Progenitor cell of endocrine pancreas (in vitro differentiated cells): Measurements from ENCODE around the gene C20orf202. TPM values are rescaled to one million over a fixed set of nuclear protein-coding genes. Genes with fewer than 3 reads are reported as not detected.

Experiments used
- DNase-seq: peaks from one replicate; pipeline ENCODE4 v3.0.0; 2021; ENCODE audit warnings: low spot score; ENCODE audit not compliant: unreplicated experiment
- H3K27ac Mint-ChIP-seq: 2 replicates; pipeline ENCODE4 v1.8.0; 2021; ENCODE audit warnings: mild to moderate bottlenecking, moderate library complexity, mixed read lengths
- H3K27me3 Mint-ChIP-seq: 2 replicates; pipeline ENCODE4 v1.8.0; 2021; ENCODE audit warnings: mixed read lengths
- H3K36me3 Mint-ChIP-seq: 2 replicates; pipeline ENCODE4 v1.8.0; 2022; ENCODE audit warnings: mixed read lengths; ENCODE audit not compliant: insufficient read depth
- H3K4me1 Mint-ChIP-seq: 2 replicates; pipeline ENCODE4 v1.8.0; 2021; ENCODE audit warnings: low read depth, mixed read lengths
- H3K4me3 Mint-ChIP-seq: 2 replicates; pipeline ENCODE4 v1.8.0; 2021; ENCODE audit warnings: low read depth, mild to moderate bottlenecking, moderate library complexity, mixed read lengths
- H3K9me3 Mint-ChIP-seq: 2 replicates; pipeline ENCODE4 v1.8.0; 2021; ENCODE audit warnings: low read depth, mixed read lengths
- total RNA-seq: library from RNA; stranded (reverse); gene quantifications from 2 replicates; pipeline ENCODE4 v1.2.1, GENCODE V29; 2021
- TF ChIP-seq, protein P1 (sequence below): fragments of 200-600 bp; sonication (generic); IDR thresholded peaks from one replicate; pipeline ENCODE4 v1.5.0; 2021; ENCODE audit warnings: antibody characterized with exemption, mild to moderate bottlenecking; ENCODE audit not compliant: unreplicated experiment

C20orf202 gene
- total RNA-seq, 1 donor from 2014 or later, result 0.26 TPM

DNA sequence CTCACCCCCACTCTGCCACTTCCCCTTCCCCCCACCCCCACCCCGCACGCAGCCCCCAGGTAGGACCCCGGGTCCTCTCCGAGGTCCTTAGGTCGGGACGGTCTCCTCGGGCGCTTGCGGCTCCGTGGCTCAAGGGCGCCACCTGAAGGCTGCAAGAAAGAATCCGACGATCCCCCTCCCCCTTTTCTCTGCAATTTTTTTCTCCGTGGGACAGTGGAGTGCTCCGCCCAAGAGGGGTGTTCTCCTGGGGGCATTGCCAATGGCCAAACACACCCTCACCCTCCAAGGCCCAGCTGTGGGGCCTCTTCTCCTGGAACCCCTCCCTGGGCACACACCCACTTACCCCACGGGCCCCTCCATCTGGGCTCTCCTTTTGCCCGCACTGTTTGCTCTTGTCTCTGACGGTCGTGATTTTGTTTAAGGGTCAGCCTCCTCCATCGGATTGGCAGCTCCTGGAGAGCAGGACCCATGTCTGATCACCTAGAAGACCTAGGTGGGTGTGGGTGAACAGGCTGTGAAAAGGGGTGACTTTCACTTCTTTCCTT is 17.4 kb upstream of the C20orf202 start:
- peaks cover 23% of the 10 kb centered on the region for H3K27me3 Mint-ChIP-seq

DNA sequence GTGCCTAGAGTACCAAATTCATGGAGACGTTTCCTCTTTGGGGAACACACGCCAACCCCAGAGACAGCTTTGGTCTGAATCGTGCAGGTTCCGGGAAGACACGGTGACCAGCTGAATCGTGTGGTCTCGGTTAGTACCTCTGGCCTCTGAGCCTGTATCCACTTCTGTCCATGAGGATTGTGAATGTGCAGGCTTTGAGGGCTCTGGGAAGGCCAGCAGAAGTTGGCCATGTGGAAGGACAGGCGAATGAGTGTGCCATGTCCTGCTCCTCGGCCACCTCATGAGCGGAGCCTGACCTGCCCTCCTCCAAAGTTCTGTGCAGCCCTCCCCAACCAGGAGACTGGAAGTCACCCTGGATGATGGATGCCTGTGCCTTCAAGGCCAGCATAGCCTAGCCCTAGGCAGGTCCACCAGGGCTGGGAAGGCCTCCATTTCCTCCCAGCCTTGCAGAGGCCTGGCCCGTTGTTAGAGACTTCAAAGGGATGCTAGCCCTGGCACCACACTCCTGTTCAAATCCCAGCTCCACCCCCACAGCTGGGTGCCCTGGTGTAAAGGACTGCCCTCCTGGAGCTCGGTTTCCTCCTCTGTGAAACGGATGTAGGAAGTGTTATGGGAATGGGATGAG is 16.8 kb upstream of the C20orf202 start:
- H3K4me3 Mint-ChIP-seq, result peak overlapping the region; percentile 72
- peaks cover 23% of the 10 kb centered on the region for H3K27me3 Mint-ChIP-seq
- TF ChIP-seq, protein P1, sequence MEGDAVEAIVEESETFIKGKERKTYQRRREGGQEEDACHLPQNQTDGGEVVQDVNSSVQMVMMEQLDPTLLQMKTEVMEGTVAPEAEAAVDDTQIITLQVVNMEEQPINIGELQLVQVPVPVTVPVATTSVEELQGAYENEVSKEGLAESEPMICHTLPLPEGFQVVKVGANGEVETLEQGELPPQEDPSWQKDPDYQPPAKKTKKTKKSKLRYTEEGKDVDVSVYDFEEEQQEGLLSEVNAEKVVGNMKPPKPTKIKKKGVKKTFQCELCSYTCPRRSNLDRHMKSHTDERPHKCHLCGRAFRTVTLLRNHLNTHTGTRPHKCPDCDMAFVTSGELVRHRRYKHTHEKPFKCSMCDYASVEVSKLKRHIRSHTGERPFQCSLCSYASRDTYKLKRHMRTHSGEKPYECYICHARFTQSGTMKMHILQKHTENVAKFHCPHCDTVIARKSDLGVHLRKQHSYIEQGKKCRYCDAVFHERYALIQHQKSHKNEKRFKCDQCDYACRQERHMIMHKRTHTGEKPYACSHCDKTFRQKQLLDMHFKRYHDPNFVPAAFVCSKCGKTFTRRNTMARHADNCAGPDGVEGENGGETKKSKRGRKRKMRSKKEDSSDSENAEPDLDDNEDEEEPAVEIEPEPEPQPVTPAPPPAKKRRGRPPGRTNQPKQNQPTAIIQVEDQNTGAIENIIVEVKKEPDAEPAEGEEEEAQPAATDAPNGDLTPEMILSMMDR, result no peak

More for the DNA sequence above, 17.4 kb upstream of the C20orf202 start:
- H3K4me3 Mint-ChIP-seq, result peak overlapping the region; percentile 72
- H3K4me1 Mint-ChIP-seq, result peaks cover 11% of the 10 kb centered on the region
- H3K27ac Mint-ChIP-seq, result peak overlapping the region; percentile 91
- H3K9me3 Mint-ChIP-seq, result no peaks in the 10 kb centered on the region
- TF ChIP-seq, protein P1, result peak; percentile 76
- no peaks in the 10 kb centered on the region for H3K36me3 Mint-ChIP-seq
- DNase-seq, result peak; percentile 54

DNA sequence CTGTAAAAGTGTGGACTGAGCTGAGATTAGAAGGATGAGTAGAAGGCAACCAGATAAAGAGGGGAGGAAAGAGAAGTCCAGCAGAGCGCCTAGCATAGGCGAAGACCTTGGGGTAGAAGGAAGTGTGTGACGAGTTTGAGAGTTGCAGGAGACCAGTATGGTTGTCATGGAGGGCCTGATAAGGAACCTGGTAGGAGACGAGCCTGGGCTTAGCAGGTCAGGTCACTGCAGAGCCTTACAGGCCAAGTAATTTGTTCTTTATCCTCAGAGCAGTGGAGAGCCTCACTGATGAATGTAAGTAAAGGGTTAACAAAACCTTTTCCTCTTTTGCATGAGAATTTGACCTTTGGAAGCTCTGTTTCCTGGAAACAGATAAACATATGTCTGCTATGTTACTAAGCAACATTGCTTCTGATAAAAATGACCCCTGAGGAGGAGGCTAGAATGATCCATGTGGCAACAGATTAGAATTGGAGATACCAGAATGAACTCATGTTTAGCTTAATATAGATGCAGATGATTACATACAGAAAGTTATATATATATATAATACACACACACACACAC is 15.6 kb upstream of the C20orf202 start:
- H3K27ac Mint-ChIP-seq, result no peak overlapping the region
- H3K4me1 Mint-ChIP-seq, result peaks cover 11% of the 10 kb centered on the region
- TF ChIP-seq, protein P1, result no peak
- no peak for DNase-seq
- no peaks in the 10 kb centered on the region for H3K36me3 Mint-ChIP-seq
- H3K9me3 Mint-ChIP-seq, result no peaks in the 10 kb centered on the region
- peaks cover 23% of the 10 kb centered on the region for H3K27me3 Mint-ChIP-seq
- no peak overlapping the region for H3K4me3 Mint-ChIP-seq

More for the DNA sequence above, 16.8 kb upstream of the C20orf202 start:
- no peak for DNase-seq
- Mint-ChIP-seq H3K27ac (peak overlapping the region; percentile 91), H3K4me1 (peaks cover 11% of the 10 kb centered on the region), H3K9me3 (no peaks in the 10 kb centered on the region), H3K36me3 (no peaks in the 10 kb centered on the region)

DNA sequence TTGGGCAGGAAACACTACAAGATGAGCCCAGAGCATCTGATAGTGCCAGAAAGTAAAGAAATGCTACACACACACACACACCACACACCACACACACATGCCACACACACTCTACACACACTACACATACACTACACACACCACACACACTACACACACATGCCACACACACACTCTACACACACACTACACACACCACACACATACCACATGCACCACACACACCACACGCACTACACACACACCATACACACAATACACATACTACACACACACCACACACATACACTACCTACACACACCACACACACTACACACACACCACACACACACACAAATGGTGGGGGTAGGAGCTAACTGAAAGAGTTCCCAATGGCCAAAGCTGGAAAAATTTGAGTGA is 14.9 kb upstream of the C20orf202 start:
- Mint-ChIP-seq H3K27ac (no peak overlapping the region), H3K4me1 (peaks cover 11% of the 10 kb centered on the region), H3K27me3 (peaks cover 18% of the 10 kb centered on the region), H3K36me3 (no peaks in the 10 kb centered on the region), H3K9me3 (no peaks in the 10 kb centered on the region), H3K4me3 (no peak overlapping the region)
- no peak for DNase-seq
- TF ChIP-seq, protein P1, result no peak

DNA sequence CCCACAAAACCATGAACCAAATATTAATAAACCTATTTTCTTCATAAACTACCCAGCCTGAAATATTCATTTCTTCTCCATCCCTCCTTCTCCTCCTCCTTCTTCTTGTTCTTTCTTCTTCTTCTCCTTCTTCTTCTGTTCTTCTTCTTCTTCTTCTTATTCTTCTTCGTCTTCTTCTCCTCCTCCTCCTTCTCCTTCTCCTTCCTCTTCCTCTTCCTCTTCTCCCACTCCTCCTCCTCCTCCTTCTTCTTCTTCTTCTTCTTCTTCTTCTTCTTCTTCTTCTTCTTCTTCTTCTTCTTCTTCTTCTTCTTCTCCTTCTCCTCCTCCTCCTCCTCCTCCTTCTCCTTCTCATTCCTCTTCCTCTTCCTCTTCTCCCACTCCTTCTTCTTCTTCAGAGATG is 13.4 kb upstream of the C20orf202 start:
- TF ChIP-seq, protein P1, result no peak
- DNase-seq, result no peak
- peaks cover 5% of the 10 kb centered on the region for H3K4me1 Mint-ChIP-seq
- no peak overlapping the region for H3K4me3 Mint-ChIP-seq
- no peaks in the 10 kb centered on the region for H3K9me3 Mint-ChIP-seq
- no peak overlapping the region for H3K27ac Mint-ChIP-seq
- peaks cover 5% of the 10 kb centered on the region for H3K27me3 Mint-ChIP-seq
- no peaks in the 10 kb centered on the region for H3K36me3 Mint-ChIP-seq
